Fibroblast of pulmonary artery (primary cell): Measurements from ENCODE around the gene RAB40A.
"Not testable (repeated sequence)": the region's sequence is repeated elsewhere in the genome, so short reads cannot be mapped to it uniquely, and the experiment has no call there.

Source experiments
- DNase-seq: peaks from one replicate; pipeline ENCODE4 v3.0.0-alpha.2; 2010; ENCODE audit warnings: low read depth
- H3K4me3 ChIP-seq: replicated peaks from 2 replicates; pipeline ENCODE4 v1.5.1; 2011; ENCODE audit warnings: low read depth, mild to moderate bottlenecking, control low read depth, low read length, moderate library complexity
- TF ChIP-seq, protein P1 (sequence below): IDR thresholded peaks from 2 replicates; pipeline ENCODE4 v1.5.1; 2011; ENCODE audit warnings: mild to moderate bottlenecking, control low read depth, low read length, inconsistent platforms; ENCODE audit errors: missing control alignments

RAB40A gene

DNA sequence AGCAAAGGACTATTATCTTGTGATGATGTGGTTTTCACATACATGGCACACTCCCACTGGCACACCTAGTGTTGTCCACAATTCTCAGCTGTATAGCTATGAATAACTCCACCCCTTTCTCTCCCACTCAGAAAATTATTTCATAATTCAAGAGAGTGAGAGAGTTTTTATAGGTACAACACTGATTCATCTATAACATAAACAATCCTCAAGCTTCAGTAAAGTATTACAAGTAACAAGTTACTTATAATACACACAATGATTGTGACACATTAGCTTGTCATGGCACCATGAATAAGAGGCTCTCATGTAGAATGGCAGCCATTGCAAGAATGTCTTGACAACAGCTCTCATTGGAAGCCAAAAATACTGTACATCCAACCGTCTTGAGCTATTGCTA lies 43.9 kb downstream of the RAB40A start:
- H3K4me3 ChIP-seq, result no peak overlapping the region
- TF ChIP-seq, protein P1, sequence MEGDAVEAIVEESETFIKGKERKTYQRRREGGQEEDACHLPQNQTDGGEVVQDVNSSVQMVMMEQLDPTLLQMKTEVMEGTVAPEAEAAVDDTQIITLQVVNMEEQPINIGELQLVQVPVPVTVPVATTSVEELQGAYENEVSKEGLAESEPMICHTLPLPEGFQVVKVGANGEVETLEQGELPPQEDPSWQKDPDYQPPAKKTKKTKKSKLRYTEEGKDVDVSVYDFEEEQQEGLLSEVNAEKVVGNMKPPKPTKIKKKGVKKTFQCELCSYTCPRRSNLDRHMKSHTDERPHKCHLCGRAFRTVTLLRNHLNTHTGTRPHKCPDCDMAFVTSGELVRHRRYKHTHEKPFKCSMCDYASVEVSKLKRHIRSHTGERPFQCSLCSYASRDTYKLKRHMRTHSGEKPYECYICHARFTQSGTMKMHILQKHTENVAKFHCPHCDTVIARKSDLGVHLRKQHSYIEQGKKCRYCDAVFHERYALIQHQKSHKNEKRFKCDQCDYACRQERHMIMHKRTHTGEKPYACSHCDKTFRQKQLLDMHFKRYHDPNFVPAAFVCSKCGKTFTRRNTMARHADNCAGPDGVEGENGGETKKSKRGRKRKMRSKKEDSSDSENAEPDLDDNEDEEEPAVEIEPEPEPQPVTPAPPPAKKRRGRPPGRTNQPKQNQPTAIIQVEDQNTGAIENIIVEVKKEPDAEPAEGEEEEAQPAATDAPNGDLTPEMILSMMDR, result no peak
- DNase-seq, result no peak

DNA sequence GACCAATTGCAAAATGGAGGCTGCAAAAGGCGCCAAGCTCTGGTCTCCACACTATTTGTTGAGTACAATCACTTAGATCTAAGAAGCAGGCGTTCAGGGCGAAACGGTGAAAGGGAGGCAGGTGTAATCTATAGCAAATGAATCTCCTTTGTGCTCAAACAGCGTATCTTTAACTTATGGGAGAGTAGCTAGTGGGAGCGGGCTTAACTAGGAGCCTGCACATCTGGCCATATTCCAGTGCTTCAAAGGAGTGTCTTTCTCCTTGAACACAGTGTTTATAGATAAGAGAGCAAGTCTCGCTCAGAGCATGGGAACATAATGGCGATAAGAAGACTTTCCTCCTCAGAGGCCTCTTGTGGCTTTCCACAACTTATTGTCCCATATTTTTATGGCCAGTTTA lies 49.3 kb downstream of the RAB40A start:
- not testable (repeated sequence) for H3K4me3 ChIP-seq, DNase-seq

DNA sequence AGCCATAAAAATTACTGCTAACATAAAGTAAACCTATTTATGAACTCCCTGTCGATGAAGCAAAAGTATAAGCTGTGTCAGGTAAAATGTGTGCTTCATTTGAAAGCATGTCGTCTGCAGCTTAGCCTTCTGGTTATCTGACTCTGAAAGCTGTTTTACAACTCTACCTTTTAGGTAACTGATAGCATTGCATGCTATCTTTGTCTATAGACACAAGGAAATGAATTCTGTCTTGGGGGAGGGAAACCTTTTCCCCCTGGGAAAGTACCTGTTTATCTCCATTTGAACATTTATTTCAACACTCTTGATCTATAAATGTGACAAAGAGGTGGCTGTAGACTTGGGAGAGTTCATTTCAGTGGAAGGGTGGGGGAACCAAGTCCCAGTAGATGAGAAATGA lies 51.4 kb downstream of the RAB40A start:
- no peak overlapping the region for H3K4me3 ChIP-seq
- DNase-seq, result no peak
- TF ChIP-seq, protein P1, result no peak

DNA sequence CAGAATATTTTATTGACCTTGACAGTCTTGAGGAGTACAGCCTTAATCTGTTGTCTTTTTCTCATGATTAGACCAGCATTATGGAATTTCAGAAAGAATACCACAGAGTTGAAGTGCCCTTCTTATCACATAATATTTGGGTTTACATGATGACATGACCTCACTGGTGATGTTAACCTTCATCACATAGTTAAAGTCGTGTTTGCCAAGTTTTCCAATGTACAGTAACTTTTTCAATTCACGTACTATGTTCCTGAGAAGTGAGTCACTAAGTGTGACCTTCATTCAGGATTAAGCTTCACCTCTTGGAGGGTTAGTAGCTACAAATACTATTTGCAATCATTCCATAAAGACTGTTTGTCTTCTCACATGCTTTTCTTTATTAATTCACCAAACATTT lies 52.1 kb downstream of the RAB40A start:
- no peak overlapping the region for H3K4me3 ChIP-seq
- no peak for DNase-seq
- TF ChIP-seq, protein P1, result no peak

DNA sequence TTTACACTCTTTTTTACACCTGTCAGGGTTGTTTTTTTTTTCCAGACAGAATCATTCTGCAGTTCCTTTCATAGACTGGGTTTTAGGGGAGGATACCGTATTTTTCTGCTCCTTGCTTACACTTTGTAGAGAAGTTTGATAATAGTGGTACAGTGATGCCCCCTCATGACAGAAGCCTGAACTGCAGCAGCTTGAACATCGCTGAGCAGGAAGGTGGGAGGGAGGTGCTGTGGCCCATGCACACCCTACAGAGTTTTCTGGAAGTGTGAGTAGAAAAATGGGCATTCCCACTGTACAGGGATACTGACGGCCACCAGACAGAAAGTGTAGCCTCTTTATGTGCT lies 54.5 kb downstream of the RAB40A start:
- peak overlapping the region; percentile 35 for H3K4me3 ChIP-seq
- peak; percentile 86 for DNase-seq
- TF ChIP-seq, protein P1, result peak; percentile 72

DNA sequence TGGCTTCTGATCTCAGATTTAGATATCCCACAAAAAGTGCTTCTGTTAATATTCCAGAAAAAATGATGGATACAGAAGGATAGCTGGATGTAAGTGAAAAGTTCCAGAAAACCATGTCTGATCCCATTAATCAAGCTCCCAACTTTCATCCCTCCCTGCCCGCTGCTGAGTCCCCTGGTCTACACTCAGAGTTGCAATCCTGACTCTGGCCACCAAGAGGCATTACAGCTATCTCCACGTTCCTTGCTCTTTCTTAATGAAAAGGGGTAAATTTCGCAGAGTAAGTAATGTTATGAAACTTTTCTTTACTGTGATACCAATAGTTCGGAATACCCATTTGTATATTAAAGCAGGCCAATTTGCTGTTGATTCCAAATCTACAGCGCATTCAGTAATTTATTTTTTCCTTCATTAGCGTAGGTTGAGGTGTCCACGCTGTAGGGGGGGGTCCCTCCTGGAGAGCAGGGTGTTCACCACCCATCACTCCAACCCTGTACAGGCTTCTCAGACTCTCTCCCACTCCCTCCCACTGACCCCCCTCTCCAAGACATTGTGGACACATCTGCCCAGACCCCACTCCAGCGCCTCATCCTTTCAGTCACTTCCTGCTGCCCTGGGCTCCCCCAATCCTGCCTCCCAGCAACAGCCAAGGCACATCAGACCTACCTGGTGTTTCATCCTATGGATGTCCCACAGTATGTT lies 55.1 kb downstream of the RAB40A start:
- DNase-seq, result peak; percentile 67
- TF ChIP-seq, protein P1, result peak; percentile 55
- H3K4me3 ChIP-seq, result peak overlapping the region; percentile 35

DNA sequence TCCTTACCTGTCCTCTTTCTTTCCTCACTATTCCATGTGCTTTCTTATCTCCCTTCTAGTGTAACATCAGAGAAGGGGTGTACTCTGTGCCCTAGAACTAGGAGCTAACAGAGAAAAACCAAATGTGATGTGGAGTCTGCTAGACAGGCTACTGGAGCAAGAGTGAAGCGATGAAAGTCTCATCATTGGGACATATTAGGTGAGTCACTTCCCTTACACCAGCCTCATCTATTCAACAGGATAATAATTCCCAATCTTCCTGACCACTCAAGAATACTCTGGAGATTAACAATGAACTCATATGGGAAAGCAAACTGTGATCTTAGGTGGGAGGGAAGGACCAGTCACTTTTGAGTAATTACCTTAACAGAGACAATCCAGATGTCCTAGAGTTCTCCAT lies 58.1 kb downstream of the RAB40A start:
- H3K4me3 ChIP-seq, result no peak overlapping the region
- DNase-seq, result no peak
- TF ChIP-seq, protein P1, result no peak

DNA sequence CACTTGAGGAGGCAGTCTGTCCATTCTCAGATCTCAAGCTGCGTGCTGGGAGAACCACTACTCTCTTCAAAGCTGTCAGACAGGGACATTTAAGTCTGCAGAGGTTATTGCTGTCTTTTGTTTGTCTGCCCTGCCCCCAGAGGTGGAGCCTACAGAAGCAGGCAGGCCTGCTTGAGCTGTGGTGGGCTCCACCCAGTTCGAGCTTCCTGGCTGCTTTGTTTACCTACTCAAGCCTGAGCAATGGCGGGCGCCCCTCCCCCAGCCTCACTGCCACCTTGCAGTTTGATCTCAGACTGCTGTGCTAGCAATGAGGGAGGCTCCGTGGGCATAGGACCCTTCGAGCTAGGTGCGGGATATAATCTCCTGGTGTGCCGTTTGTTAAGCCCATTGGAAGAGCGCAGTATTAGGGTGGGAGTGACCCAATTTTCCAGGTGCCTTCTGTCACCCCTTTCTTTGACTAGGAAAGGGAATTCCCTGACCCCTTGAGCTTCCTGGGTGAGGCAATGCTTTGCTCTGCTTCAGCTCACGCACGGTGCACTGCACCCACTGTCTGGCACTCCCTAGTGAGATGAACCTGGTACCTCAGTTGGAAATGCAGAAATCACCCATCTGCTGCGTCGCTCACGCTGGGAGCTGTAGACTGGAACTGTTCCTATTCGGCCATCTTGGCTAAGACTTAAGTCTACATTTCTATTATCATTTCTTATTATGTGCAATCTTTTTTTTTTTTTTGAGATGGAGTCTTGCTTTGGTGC lies 59.1 kb downstream of the RAB40A start:
- not testable (repeated sequence) for H3K4me3 ChIP-seq, DNase-seq
